NT2/D1 (cell line): Measurements from ENCODE around the gene PARN.
"Not testable (repeated sequence)": the region's sequence is repeated elsewhere in the genome, so short reads cannot be mapped to it uniquely, and the experiment has no call there.

ENCODE experiments used
- DNase-seq: peaks from one replicate; pipeline ENCODE4 v3.0.0-alpha.2; 2011; ENCODE audit warnings: low read depth, low spot score
- H3K27me3 ChIP-seq: 2 replicates; pipeline ENCODE4 v1.6.0; 2011; ENCODE audit warnings: mild to moderate bottlenecking; ENCODE audit not compliant: insufficient read length, insufficient read depth
- H3K36me3 ChIP-seq: 2 replicates; pipeline ENCODE4 v1.6.1; 2011; ENCODE audit warnings: mild to moderate bottlenecking, low read length, mixed read lengths; ENCODE audit not compliant: insufficient read depth, insufficient read length
- H3K4me1 ChIP-seq: 2 replicates; pipeline ENCODE4 v1.5.1; 2011; ENCODE audit not compliant: insufficient read depth, insufficient read length
- H3K4me3 ChIP-seq: 2 replicates; pipeline ENCODE4 v1.5.1; 2011; ENCODE audit warnings: low read depth; ENCODE audit not compliant: insufficient read length
- H3K9ac ChIP-seq: 2 replicates; pipeline ENCODE4 v1.6.0; 2011; ENCODE audit warnings: low read depth; ENCODE audit not compliant: insufficient read length
- H3K9me3 ChIP-seq: 2 replicates; pipeline ENCODE4 v1.5.1; 2011; ENCODE audit warnings: mild to moderate bottlenecking, low read length; ENCODE audit not compliant: insufficient read depth
- SUZ12 ChIP-seq: IDR thresholded peaks from 2 replicates; pipeline ENCODE4 v1.6.1; 2011; ENCODE audit not compliant: insufficient read length, insufficient read depth; ENCODE audit errors: extremely low read depth
- YY1 ChIP-seq: IDR thresholded peaks from 2 replicates; pipeline ENCODE4 v1.6.1; 2011; ENCODE audit not compliant: insufficient read length, insufficient read depth
- ZNF274 ChIP-seq: IDR thresholded peaks from 2 replicates; pipeline ENCODE4 v1.6.1; 2011; ENCODE audit warnings: mild to moderate bottlenecking, low read depth, low read length

Gene PARN

GRCh38 chr16:14608604-14609003, 21.5 kb downstream of the PARN start:
- TF ChIP-seq YY1 (no peak), ZNF274 (no peak), SUZ12 (no peak)
- peaks cover 3% of the 10 kb centered on the region for H3K4me1 ChIP-seq
- peaks cover 72% of the 10 kb centered on the region for H3K36me3 ChIP-seq
- no peaks in the 10 kb centered on the region for H3K27me3 ChIP-seq
- DNase-seq, result no peak
- H3K9ac ChIP-seq, result no peak overlapping the region
- H3K4me3 ChIP-seq, result no peak overlapping the region
- no peaks in the 10 kb centered on the region for H3K9me3 ChIP-seq

- no peak overlapping the region for H3K4me3 ChIP-seq
- peaks cover 74% of the 10 kb centered on the region for H3K36me3 ChIP-seq
- H3K9me3 ChIP-seq, result no peaks in the 10 kb centered on the region
- H3K9ac ChIP-seq, result no peak overlapping the region
- no peak for DNase-seq
- peaks cover 3% of the 10 kb centered on the region for H3K4me1 ChIP-seq
- no peaks in the 10 kb centered on the region for H3K27me3 ChIP-seq
- TF ChIP-seq ZNF274, result no peak
- no peak for TF ChIP-seq YY1
- no peak for TF ChIP-seq SUZ12
These were observed 21.9 kb downstream of the PARN start for GRCh38 chr16:14608111-14608566.

- no peaks in the 10 kb centered on the region for H3K27me3 ChIP-seq
- no peak for TF ChIP-seq YY1
- no peak for TF ChIP-seq ZNF274
- TF ChIP-seq SUZ12, result no peak
- H3K4me1 ChIP-seq, result peaks cover 3% of the 10 kb centered on the region
- H3K9ac ChIP-seq, result no peak overlapping the region
- DNase-seq, result no peak
- H3K9me3 ChIP-seq, result no peaks in the 10 kb centered on the region
- H3K4me3 ChIP-seq, result no peak overlapping the region
- peaks cover 81% of the 10 kb centered on the region for H3K36me3 ChIP-seq
These were observed 24.0 kb downstream of the PARN start for GRCh38 chr16:14606102-14606501.

GRCh38 chr16:14602443-14602963, 27.6 kb downstream of the PARN start:
- DNase-seq, result no peak
- Histone ChIP-seq H3K36me3 (peaks cover 83% of the 10 kb centered on the region), H3K9me3 (no peaks in the 10 kb centered on the region), H3K4me3 (no peak overlapping the region), H3K4me1 (no peaks in the 10 kb centered on the region), H3K9ac (no peak overlapping the region), H3K27me3 (no peaks in the 10 kb centered on the region)
- TF ChIP-seq SUZ12 (no peak), ZNF274 (no peak), YY1 (no peak)

GRCh38 chr16:14600164-14600563, 29.9 kb downstream of the PARN start:
- Histone ChIP-seq H3K36me3 (peaks cover 80% of the 10 kb centered on the region), H3K4me1 (no peaks in the 10 kb centered on the region)
- TF ChIP-seq SUZ12 (no peak), ZNF274 (no peak), YY1 (no peak)

GRCh38 chr16:14586637-14587305, 43.3 kb downstream of the PARN start:
- TF ChIP-seq YY1 (no peak), SUZ12 (no peak), ZNF274 (no peak)
- H3K9ac ChIP-seq, result no peak overlapping the region
- peaks cover 65% of the 10 kb centered on the region for H3K36me3 ChIP-seq
- no peaks in the 10 kb centered on the region for H3K4me1 ChIP-seq
- DNase-seq, result no peak
- no peaks in the 10 kb centered on the region for H3K9me3 ChIP-seq
- H3K4me3 ChIP-seq, result no peak overlapping the region
- H3K27me3 ChIP-seq, result no peaks in the 10 kb centered on the region

More at GRCh38 chr16:14600164-14600563, 29.9 kb downstream of the PARN start:
- H3K9me3 ChIP-seq, result no peaks in the 10 kb centered on the region
- H3K9ac ChIP-seq, result no peak overlapping the region
- no peaks in the 10 kb centered on the region for H3K27me3 ChIP-seq
- peak; percentile 18 for DNase-seq
- H3K4me3 ChIP-seq, result no peak overlapping the region

- H3K9me3 ChIP-seq, result no peaks in the 10 kb centered on the region
- H3K4me3 ChIP-seq, result no peak overlapping the region
- TF ChIP-seq SUZ12 (no peak), ZNF274 (no peak), YY1 (no peak)
- H3K4me1 ChIP-seq, result no peaks in the 10 kb centered on the region
- H3K9ac ChIP-seq, result no peak overlapping the region
- DNase-seq, result no peak
- H3K36me3 ChIP-seq, result peaks cover 68% of the 10 kb centered on the region
- no peaks in the 10 kb centered on the region for H3K27me3 ChIP-seq
These were observed 44.8 kb downstream of the PARN start for GRCh38 chr16:14585287-14585686.

GRCh38 chr16:14580926-14581325, 49.1 kb downstream of the PARN start:
- not testable (repeated sequence) for H3K9ac ChIP-seq, H3K27me3 ChIP-seq, H3K4me3 ChIP-seq, H3K4me1 ChIP-seq, DNase-seq, H3K9me3 ChIP-seq
- peaks cover 79% of the 10 kb centered on the region for H3K36me3 ChIP-seq
